ENCODE results near the gene TMBIM4.

DNA sequence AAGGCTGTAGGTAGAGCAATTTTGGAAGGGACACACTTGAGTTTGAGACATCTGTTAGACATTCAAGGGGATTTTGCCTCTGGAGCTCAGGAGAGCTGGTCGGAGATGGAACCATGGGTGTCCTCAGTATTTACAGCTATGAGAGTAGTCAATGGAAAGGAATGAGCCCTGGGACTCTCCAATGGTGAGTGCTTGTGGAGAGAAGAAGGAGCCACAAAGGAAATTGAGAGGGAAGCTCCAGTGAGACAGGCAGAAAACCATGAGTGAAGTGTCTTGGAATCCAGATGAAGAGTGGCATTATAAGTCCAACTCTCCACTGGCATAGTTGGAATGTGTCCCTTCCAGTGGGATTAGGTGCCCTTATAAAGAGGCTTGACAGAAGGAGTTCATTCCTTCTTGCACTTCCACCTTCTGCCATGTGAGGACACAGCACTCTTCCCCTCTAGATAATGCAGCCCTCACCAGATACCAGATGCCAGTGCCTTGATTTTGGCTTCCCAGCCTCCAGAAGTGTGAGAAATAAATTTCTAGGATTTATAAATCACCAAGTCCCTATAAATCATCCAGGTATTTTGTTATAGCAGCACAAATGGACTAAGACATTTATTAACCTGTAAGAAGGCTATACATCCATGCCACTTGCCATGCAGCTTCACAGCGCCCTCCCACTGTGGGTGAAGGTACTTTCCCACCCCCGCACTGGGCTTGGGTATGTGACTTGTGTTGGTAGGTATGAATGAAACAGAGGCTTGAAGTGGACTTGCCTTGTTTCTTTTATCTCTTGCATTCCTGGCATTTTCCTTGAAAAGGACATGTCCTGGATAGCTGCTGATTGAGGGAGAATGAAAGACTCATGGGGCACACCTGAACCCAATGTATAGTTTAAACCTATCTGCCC, 66.5 kb downstream of the TMBIM4 start:
- TF ChIP-seq CTCF (IDR thresholded peaks at IDR 0.05) (no peak), POLR2A (IDR thresholded peaks at IDR 0.05) (no peak)

Measured in right lobe of liver (tissue), 4 donors.